Ishikawa (cell line): ENCODE data around the gene OR2A14.

Source experiments
- CEBPB ChIP-seq: IDR thresholded peaks from 2 replicates; pipeline ENCODE4 v1.6.1; 2012
- CREB1 ChIP-seq: IDR thresholded peaks from 2 replicates; pipeline ENCODE4 v1.6.1; 2012; ENCODE audit warnings: low read depth
- EGR1 ChIP-seq: IDR thresholded peaks from 2 replicates; pipeline ENCODE4 v1.6.1; 2012
- EP300 ChIP-seq: IDR thresholded peaks from 2 replicates; pipeline ENCODE4 v1.6.1; 2012; ENCODE audit warnings: borderline replicate concordance
- FOXM1 ChIP-seq: IDR thresholded peaks from 2 replicates; pipeline ENCODE4 v1.6.1; 2012; ENCODE audit warnings: low read depth, borderline replicate concordance
- NFIC ChIP-seq: IDR thresholded peaks from 2 replicates; pipeline ENCODE4 v1.6.1; 2012
- RAD21 ChIP-seq: IDR thresholded peaks from 2 replicates; pipeline ENCODE4 v1.6.1; 2012; ENCODE audit warnings: low read depth
- REST ChIP-seq: IDR thresholded peaks from 2 replicates; pipeline ENCODE4 v1.6.1; 2012; ENCODE audit warnings: low read depth, mild to moderate bottlenecking
- TAF1 ChIP-seq: IDR thresholded peaks from 2 replicates; pipeline ENCODE4 v1.6.1; 2012; ENCODE audit warnings: low read depth, mild to moderate bottlenecking
- TCF12 ChIP-seq: IDR thresholded peaks from 2 replicates; pipeline ENCODE4 v1.6.1; 2012; ENCODE audit warnings: low read depth
- TEAD4 ChIP-seq: IDR thresholded peaks from 2 replicates; pipeline ENCODE4 v1.6.1; 2012
- USF1 ChIP-seq: IDR thresholded peaks from 2 replicates; pipeline ENCODE4 v1.6.1; 2012
- YY1 ChIP-seq: IDR thresholded peaks from 2 replicates; pipeline ENCODE4 v1.6.1; 2012; ENCODE audit warnings: low read depth
- ZBTB7A ChIP-seq: IDR thresholded peaks from 2 replicates; pipeline ENCODE4 v1.6.1; 2012; ENCODE audit warnings: low read depth
- TF ChIP-seq, protein P1 (sequence below): IDR thresholded peaks from 2 replicates; pipeline ENCODE4 v1.6.1; 2012

OR2A14 gene

DNA sequence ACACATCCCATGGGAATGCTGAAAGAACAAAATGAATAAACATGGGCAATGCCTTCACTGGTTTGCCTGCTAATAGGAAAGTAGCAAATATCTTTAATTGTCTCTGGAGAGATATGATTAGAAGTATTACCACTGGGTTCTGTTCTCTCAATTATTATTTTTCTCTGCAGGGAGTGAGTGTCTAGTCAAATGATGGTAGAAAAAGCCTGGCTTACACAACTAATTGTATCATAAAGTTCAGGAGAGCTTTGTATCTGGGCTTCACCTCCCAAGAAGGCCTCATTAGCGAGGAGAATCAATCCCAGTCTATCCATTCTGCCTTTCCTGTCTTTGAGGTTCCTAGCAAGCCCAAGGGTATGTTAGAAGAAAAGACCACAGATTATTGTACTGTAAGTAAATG lies at the start of gene OR2A14:
Gene OR2A14 (plus strand): TSS at position 301 of the 400 bp plus-strand sequence. CDS start 5,937 bp downstream, outside the sequence.
- TF ChIP-seq EGR1 = no peak
- TF ChIP-seq USF1 = no peak
- TF ChIP-seq EP300 = no peak
- no peak for TF ChIP-seq RAD21
- TF ChIP-seq CREB1 = no peak
- TF ChIP-seq TEAD4 = no peak
- TF ChIP-seq, protein P1, sequence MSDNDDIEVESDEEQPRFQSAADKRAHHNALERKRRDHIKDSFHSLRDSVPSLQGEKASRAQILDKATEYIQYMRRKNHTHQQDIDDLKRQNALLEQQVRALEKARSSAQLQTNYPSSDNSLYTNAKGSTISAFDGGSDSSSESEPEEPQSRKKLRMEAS = no peak
- TF ChIP-seq TCF12 = no peak
- TF ChIP-seq NFIC = no peak

GRCh38 chr7:144074374-144074773 lies 48.6 kb upstream of the OR2A14 start:
- TF ChIP-seq FOXM1 (no peak), ZBTB7A (no peak), TCF12 (no peak), CREB1 (no peak), TEAD4 (no peak), NFIC (no peak)
- TF ChIP-seq, protein P1 = no peak

DNA sequence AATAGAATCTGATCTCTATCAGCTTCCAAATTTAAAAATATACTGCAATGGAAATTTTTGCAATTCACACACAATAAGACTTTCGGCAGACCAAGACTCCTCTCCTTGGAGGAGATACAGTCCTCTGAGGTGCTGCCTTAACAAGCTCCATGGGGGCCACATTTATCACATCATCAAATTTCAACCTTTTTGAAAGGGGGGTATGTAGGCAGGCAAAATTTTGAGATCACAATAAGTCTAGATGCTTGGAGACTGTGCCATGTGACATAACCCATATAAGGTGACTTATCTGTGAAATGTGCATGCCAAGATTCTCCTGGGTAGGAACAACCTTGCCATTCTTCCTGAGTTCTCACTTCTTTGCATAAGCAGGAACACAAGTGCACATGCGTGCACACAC lies 37.0 kb upstream of the OR2A14 start, which contains the start of gene OR2A12:
Gene OR2A12 (plus strand): TSS at position 301 of the 400 bp plus-strand sequence. CDS start 8,830 bp downstream, outside the sequence.
- TF ChIP-seq ZBTB7A (no peak), TAF1 (no peak), CEBPB (no peak), REST (no peak), FOXM1 (no peak), EP300 (no peak), YY1 (no peak)

DNA sequence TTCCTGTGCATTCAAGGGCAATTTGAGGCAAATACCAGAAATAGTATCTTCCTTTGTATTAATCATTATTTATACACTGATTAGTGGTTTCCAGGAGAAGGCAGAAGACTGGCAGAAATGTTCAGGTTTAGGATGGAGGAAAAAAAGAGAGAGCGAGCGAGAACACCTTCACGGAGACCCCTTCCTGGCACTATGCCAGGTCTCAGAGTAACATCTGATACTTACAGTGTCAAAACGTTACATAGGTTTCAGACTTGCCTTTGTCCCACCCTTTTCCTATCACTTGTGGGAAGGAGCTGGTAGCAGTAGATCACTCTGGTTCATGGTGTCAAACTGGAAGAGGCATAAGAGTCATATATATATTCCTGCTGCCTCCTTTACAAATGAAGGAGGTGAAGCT lies 36.2 kb upstream of the OR2A14 start:
- TF ChIP-seq REST (no peak), CREB1 (no peak), USF1 (no peak), TEAD4 (no peak), NFIC (peak; percentile 29; the same call in 1 of the 2 replicates)

- TF ChIP-seq REST = no peak
- TF ChIP-seq EGR1 = no peak
- no peak for TF ChIP-seq TEAD4
- no peak for TF ChIP-seq EP300
- no peak for TF ChIP-seq ZBTB7A
- TF ChIP-seq NFIC = no peak
- no peak for TF ChIP-seq TCF12
- no peak for TF ChIP-seq RAD21
- TF ChIP-seq FOXM1 = no peak
- no peak for TF ChIP-seq YY1
- no peak for TF ChIP-seq CREB1
- no peak for TF ChIP-seq TAF1
- TF ChIP-seq USF1 = no peak
- TF ChIP-seq, protein P1 = no peak
- TF ChIP-seq CEBPB = no peak
Observed at GRCh38 chr7:144087230-144087629, 35.7 kb upstream of the OR2A14 start.
